CD4-positive, alpha-beta T cell treated with Interleukin-15 for 4 hours (primary cell): ENCODE results near the gene MZB1.
A peak's percentile ranks its signal among the peaks of the same experiment; 100 is the strongest.
"Not testable (repeated sequence)": the region's sequence is repeated elsewhere in the genome, so short reads cannot be mapped to it uniquely, and the experiment has no call there.

Source experiments
- DNase-seq: peaks from one replicate; pipeline ENCODE4 v3.0.0-alpha.2; 2020; ENCODE audit warnings: low spot score

The MZB1 gene

GRCh38 chr5:139391570-139392323, 2.0 kb upstream of the MZB1 start:
- no peak for DNase-seq

GRCh38 chr5:139390639-139391569, 1.2 kb upstream of the MZB1 start:
- no peak for DNase-seq

GRCh38 chr5:139388198-139388821, 1.4 kb downstream of the MZB1 start:
- no peak for DNase-seq

GRCh38 chr5:139387611-139388197, 2.0 kb downstream of the MZB1 start:
- no peak for DNase-seq

- DNase-seq, result not testable (repeated sequence)
These were observed 2.8 kb downstream of the MZB1 start for GRCh38 chr5:139386956-139387355.

GRCh38 chr5:139386050-139386438, 3.7 kb downstream of the MZB1 start:
- DNase-seq, result no peak

GRCh38 chr5:139385061-139386049, 4.4 kb downstream of the MZB1 start:
- DNase-seq, result peak; percentile 32

- DNase-seq, result no peak
These were observed 5.1 kb downstream of the MZB1 start for GRCh38 chr5:139384591-139385051.

GRCh38 chr5:139383993-139384590, 5.6 kb downstream of the MZB1 start:
- no peak for DNase-seq

- DNase-seq, result no peak
These were observed 6.3 kb downstream of the MZB1 start, which contains the start of gene SLC23A1 for GRCh38 chr5:139383275-139383992. SLC23A1 (minus strand) TSS chr5:139383297; CDS start chr5:139383253, 44 bp downstream.

- DNase-seq, result no peak
These were observed 6.9 kb downstream of the MZB1 start for GRCh38 chr5:139382807-139383206.

- no peak for DNase-seq
These were observed 7.6 kb downstream of the MZB1 start for GRCh38 chr5:139381837-139382761.

GRCh38 chr5:139379626-139380449, 9.9 kb downstream of the MZB1 start:
- DNase-seq, result no peak

- DNase-seq, result no peak
These were observed 10.8 kb downstream of the MZB1 start for GRCh38 chr5:139378941-139379361.

- DNase-seq, result no peak
These were observed 11.4 kb downstream of the MZB1 start for GRCh38 chr5:139378101-139378825.

GRCh38 chr5:139377226-139377625, 12.5 kb downstream of the MZB1 start:
- no peak for DNase-seq

GRCh38 chr5:139376364-139376763, 13.3 kb downstream of the MZB1 start:
- DNase-seq, result no peak
